Neural cell (in vitro differentiated cells): ENCODE measurements around the gene TXLNA.

ENCODE experiments used
- EP300 ChIP-seq: fragments of 450-650 bp; conservative IDR thresholded peaks from 2 replicates; pipeline ENCODE4 v1.6.1; 2014; ENCODE audit warnings: antibody characterized with exemption, mild to moderate bottlenecking, moderate library complexity; ENCODE audit not compliant: poor library complexity, severe bottlenecking
- EZH2 ChIP-seq: fragments of 200-600, 300-800 bp; shearing (Covaris generic), sonication (generic); IDR thresholded peaks from 2 replicates; pipeline ENCODE4 v1.6.1; 2014; ENCODE audit warnings: antibody characterized with exemption, low read length, borderline replicate concordance, mild to moderate bottlenecking; ENCODE audit not compliant: insufficient read depth, poor library complexity, severe bottlenecking
- MXI1 ChIP-seq: fragments of 450-650 bp; conservative IDR thresholded peaks from 2 replicates; pipeline ENCODE4 v1.6.1; 2014; ENCODE audit warnings: antibody characterized with exemption, mild to moderate bottlenecking; ENCODE audit not compliant: poor library complexity, severe bottlenecking
- POLR2AphosphoS5 ChIP-seq: IDR thresholded peaks from 2 replicates; pipeline ENCODE4 v1.6.1; 2012
- RAD21 ChIP-seq: fragments of 450-650 bp; conservative IDR thresholded peaks from 2 replicates; pipeline ENCODE4 v1.6.1; 2014; ENCODE audit warnings: antibody characterized with exemption, mild to moderate bottlenecking, moderate library complexity
- SMC3 ChIP-seq: fragments of 450-650 bp; conservative IDR thresholded peaks from 2 replicates; pipeline ENCODE4 v1.6.1; 2014; ENCODE audit warnings: antibody characterized with exemption, mild to moderate bottlenecking, moderate library complexity; ENCODE audit not compliant: poor library complexity
- TF ChIP-seq, protein P1 (sequence below): fragments of 450-650 bp; IDR thresholded peaks from 2 replicates; pipeline ENCODE4 v1.5.1; 2014; ENCODE audit warnings: antibody characterized with exemption, mild to moderate bottlenecking, moderate library complexity; ENCODE audit not compliant: poor library complexity, severe bottlenecking
- TF ChIP-seq, protein P2 (sequence below): IDR thresholded peaks from 2 replicates; pipeline ENCODE4 v1.6.1; 2012; ENCODE audit warnings: borderline replicate concordance

DNA sequence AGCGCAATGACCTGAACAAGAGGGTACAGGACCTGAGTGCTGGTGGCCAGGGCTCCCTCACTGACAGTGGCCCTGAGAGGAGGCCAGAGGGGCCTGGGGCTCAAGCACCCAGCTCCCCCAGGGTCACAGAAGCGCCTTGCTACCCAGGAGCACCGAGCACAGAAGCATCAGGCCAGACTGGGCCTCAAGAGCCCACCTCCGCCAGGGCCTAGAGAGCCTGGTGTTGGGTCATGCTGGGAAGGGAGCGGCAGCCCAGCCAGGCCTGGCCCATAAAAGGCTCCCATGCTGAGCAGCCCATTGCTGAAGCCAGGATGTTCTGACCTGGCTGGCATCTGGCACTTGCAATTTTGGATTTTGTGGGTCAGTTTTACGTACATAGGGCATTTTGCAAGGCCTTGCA, 15.5 kb downstream of the TXLNA start:
- TF ChIP-seq EP300 = no peak
- TF ChIP-seq, protein P1, sequence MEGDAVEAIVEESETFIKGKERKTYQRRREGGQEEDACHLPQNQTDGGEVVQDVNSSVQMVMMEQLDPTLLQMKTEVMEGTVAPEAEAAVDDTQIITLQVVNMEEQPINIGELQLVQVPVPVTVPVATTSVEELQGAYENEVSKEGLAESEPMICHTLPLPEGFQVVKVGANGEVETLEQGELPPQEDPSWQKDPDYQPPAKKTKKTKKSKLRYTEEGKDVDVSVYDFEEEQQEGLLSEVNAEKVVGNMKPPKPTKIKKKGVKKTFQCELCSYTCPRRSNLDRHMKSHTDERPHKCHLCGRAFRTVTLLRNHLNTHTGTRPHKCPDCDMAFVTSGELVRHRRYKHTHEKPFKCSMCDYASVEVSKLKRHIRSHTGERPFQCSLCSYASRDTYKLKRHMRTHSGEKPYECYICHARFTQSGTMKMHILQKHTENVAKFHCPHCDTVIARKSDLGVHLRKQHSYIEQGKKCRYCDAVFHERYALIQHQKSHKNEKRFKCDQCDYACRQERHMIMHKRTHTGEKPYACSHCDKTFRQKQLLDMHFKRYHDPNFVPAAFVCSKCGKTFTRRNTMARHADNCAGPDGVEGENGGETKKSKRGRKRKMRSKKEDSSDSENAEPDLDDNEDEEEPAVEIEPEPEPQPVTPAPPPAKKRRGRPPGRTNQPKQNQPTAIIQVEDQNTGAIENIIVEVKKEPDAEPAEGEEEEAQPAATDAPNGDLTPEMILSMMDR = no peak
- no peak for TF ChIP-seq SMC3
- no peak for TF ChIP-seq MXI1
- TF ChIP-seq EZH2 = no peak
- no peak for TF ChIP-seq POLR2AphosphoS5
- TF ChIP-seq RAD21 = no peak
- TF ChIP-seq, protein P2, sequence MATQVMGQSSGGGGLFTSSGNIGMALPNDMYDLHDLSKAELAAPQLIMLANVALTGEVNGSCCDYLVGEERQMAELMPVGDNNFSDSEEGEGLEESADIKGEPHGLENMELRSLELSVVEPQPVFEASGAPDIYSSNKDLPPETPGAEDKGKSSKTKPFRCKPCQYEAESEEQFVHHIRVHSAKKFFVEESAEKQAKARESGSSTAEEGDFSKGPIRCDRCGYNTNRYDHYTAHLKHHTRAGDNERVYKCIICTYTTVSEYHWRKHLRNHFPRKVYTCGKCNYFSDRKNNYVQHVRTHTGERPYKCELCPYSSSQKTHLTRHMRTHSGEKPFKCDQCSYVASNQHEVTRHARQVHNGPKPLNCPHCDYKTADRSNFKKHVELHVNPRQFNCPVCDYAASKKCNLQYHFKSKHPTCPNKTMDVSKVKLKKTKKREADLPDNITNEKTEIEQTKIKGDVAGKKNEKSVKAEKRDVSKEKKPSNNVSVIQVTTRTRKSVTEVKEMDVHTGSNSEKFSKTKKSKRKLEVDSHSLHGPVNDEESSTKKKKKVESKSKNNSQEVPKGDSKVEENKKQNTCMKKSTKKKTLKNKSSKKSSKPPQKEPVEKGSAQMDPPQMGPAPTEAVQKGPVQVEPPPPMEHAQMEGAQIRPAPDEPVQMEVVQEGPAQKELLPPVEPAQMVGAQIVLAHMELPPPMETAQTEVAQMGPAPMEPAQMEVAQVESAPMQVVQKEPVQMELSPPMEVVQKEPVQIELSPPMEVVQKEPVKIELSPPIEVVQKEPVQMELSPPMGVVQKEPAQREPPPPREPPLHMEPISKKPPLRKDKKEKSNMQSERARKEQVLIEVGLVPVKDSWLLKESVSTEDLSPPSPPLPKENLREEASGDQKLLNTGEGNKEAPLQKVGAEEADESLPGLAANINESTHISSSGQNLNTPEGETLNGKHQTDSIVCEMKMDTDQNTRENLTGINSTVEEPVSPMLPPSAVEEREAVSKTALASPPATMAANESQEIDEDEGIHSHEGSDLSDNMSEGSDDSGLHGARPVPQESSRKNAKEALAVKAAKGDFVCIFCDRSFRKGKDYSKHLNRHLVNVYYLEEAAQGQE = no peak
